Caco-2 (cell line): ENCODE data around the gene NDRG3. TPM values are rescaled to one million over a fixed set of nuclear protein-coding genes. Genes with fewer than 3 reads are reported as not detected.

Source experiments
- BruUV-seq: library from RNA; stranded (reverse); fragments of 400-500 nt; replicated peaks from 2 replicates; lab custom pipeline; 2021; lab: Mats Ljungman, UMichigan
- CTCF ChIA-PET: fragments of 300-600 bp; sonication (Branson Sonifier 250); formaldehyde crosslinking; loops from one replicate; lab custom pipeline; 2022; ENCODE audit warnings: antibody characterized with exemption; lab: Charles Lee
- POLR2A ChIA-PET: fragments of 300-600 bp; sonication (Branson Sonifier 250); formaldehyde crosslinking; loops from one replicate; lab custom pipeline; 2022; ENCODE audit warnings: antibody characterized with exemption; lab: Charles Lee
- DNase-seq, 2 experiments: peaks; one replicate each; pipeline versions ENCODE4 v3.0.0 to v3.0.0-alpha.2; 2020 to 2022
- H3K27me3 ChIP-seq: replicated peaks from 2 replicates; pipeline ENCODE4 v1.6.0; 2011; ENCODE audit warnings: low read length; ENCODE audit not compliant: control insufficient read depth, insufficient read depth
- H3K36me3 ChIP-seq: 2 replicates; pipeline ENCODE4 v1.5.1; 2011; ENCODE audit warnings: low read length; ENCODE audit not compliant: control insufficient read depth, insufficient read depth
- H3K4me1 ChIP-seq: fragments of 250-450 bp; sonication (Bioruptor Pico); 2 replicates; pipeline ENCODE4 v1.5.1; 2020; ENCODE audit warnings: mild to moderate bottlenecking
- H3K4me3 ChIP-seq: 2 replicates; pipeline ENCODE4 v1.5.1; 2011; ENCODE audit warnings: low read depth, mild to moderate bottlenecking, control low read depth, low read length
- H3K9me3 ChIP-seq: fragments of 250-450 bp; sonication (Bioruptor Pico); 2 replicates; pipeline ENCODE4 v1.5.1; 2020; ENCODE audit warnings: mild to moderate bottlenecking, moderate library complexity
- H3K27ac Mint-ChIP-seq: one replicate; pipeline ENCODE4 v1.8.0; 2022; ENCODE audit warnings: mixed read lengths; ENCODE audit not compliant: unreplicated experiment
- H3K27me3 Mint-ChIP-seq: one replicate; pipeline ENCODE4 v1.8.0; 2022; ENCODE audit warnings: mixed read lengths; ENCODE audit not compliant: insufficient read depth, unreplicated experiment
- H3K36me3 Mint-ChIP-seq: one replicate; pipeline ENCODE4 v1.8.0; 2022; ENCODE audit warnings: mild to moderate bottlenecking, mixed read lengths; ENCODE audit not compliant: insufficient read depth, unreplicated experiment
- H3K4me1 Mint-ChIP-seq: one replicate; pipeline ENCODE4 v1.8.0; 2022; ENCODE audit warnings: low read depth, mixed read lengths; ENCODE audit not compliant: unreplicated experiment
- H3K4me3 Mint-ChIP-seq: one replicate; pipeline ENCODE4 v1.8.0; 2022; ENCODE audit warnings: mild to moderate bottlenecking, moderate library complexity, mixed read lengths; ENCODE audit not compliant: unreplicated experiment
- H3K9me3 Mint-ChIP-seq: one replicate; pipeline ENCODE4 v1.8.0; 2022; ENCODE audit warnings: mixed read lengths; ENCODE audit not compliant: unreplicated experiment
- intact Hi-C: fragments of 100-400 bp; cut with micrococcal nuclease; formaldehyde crosslinking; loops from one replicate; pipeline ENCODE4 v1.10.0; 2022; ENCODE audit not compliant: unreplicated experiment
- total RNA-seq: library from RNA; stranded (reverse); gene quantifications from 2 replicates; pipeline ENCODE4 v1.2.3, GENCODE V29; 2022
- TF ChIP-seq, protein P1 (sequence below), 2 experiments: fragments of 200-600 bp in 1 of 2; IDR thresholded peaks; 1 replicate in 1 of 2; 2 replicates in 1 of 2; pipeline versions ENCODE4 v1.5.1 to v1.8.0; 2011 to 2022; ENCODE audit warnings: antibody characterized with exemption in 1 of 2, control low read depth in 1 of 2, inconsistent platforms in 1 of 2, low read depth in 1 of 2, low read length in 1 of 2, mild to moderate bottlenecking in 1 of 2, moderate library complexity in 1 of 2; ENCODE audit not compliant: insufficient read depth in 1 of 2, severe bottlenecking in 1 of 2, unreplicated experiment in 1 of 2

NDRG3 gene
- total RNA-seq, 1 experiment from 2014 or later: 41.5 TPM

DNA sequence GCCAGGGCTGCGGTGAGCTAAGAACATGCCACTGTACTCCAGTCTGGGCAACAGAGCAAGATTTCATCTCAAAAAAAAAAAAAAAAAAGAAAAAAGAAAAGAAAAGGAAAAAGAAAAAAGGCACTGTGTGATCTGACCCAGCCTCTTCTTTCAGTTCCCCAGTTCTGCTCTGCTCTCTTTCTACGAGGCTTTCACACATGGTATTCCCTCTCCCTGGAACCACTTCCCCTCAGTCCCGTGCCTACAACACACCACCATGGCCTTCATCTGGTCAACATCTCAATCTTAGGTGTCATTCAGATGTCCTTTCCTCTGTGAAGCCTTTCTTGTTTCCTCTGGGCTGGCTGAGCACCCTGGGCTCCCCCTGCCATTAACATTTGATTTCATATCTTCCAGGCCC is 29.9 kb upstream of the NDRG3 start:
- TF ChIP-seq, protein P1, sequence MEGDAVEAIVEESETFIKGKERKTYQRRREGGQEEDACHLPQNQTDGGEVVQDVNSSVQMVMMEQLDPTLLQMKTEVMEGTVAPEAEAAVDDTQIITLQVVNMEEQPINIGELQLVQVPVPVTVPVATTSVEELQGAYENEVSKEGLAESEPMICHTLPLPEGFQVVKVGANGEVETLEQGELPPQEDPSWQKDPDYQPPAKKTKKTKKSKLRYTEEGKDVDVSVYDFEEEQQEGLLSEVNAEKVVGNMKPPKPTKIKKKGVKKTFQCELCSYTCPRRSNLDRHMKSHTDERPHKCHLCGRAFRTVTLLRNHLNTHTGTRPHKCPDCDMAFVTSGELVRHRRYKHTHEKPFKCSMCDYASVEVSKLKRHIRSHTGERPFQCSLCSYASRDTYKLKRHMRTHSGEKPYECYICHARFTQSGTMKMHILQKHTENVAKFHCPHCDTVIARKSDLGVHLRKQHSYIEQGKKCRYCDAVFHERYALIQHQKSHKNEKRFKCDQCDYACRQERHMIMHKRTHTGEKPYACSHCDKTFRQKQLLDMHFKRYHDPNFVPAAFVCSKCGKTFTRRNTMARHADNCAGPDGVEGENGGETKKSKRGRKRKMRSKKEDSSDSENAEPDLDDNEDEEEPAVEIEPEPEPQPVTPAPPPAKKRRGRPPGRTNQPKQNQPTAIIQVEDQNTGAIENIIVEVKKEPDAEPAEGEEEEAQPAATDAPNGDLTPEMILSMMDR (IDR thresholded peaks at IDR 0.05; ENCODE audit: insufficient read depth in 1 of 2, low read depth in 1 of 2, low read length in 1 of 2, severe bottlenecking in 1 of 2, unreplicated experiment in 1 of 2): no peak
- BruUV-seq: no TSS peak
- peaks cover 13% of the 10 kb centered on the region for H3K36me3 Mint-ChIP-seq
- ChIA-PET CTCF (no interaction called here), POLR2A (no interaction called here)
- Histone ChIP-seq H3K36me3 (peaks cover 1% of the 10 kb centered on the region), H3K27me3 (no peaks in the 10 kb centered on the region), H3K4me3 (no peak overlapping the region), H3K9me3 (no peaks in the 10 kb centered on the region), H3K4me1 (peaks cover 10% of the 10 kb centered on the region)
- intact Hi-C loops: no loop called here
- H3K27ac Mint-ChIP-seq: peak overlapping the region; percentile 11
- peak overlapping the region; percentile 11 for H3K4me3 Mint-ChIP-seq
- peaks cover 15% of the 10 kb centered on the region for H3K4me1 Mint-ChIP-seq
- H3K27me3 Mint-ChIP-seq: no peaks in the 10 kb centered on the region
- no peak for DNase-seq
- H3K9me3 Mint-ChIP-seq: no peaks in the 10 kb centered on the region

DNA sequence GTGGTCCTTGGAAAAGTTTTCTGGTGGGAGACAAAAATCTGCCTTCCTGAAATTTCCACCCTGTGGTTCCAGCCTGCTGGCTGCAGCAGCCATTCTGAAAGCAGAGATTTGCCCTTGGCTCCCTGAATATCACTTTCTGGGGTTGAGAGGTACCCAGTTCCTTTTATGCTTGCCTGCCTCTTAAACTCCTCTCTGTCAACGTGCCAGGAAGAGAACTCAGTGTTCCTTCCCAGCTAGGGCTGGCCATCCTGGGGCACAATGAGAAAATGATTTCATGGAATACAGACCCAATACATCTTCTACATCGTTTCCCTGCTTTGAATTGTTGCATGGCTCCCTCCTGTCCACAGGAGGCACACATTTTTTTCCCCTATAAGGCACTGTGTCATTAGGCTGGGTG is 29.3 kb upstream of the NDRG3 start:
- H3K36me3 Mint-ChIP-seq: peaks cover 18% of the 10 kb centered on the region
- intact Hi-C loops: no loop called here
- H3K9me3 Mint-ChIP-seq: no peaks in the 10 kb centered on the region
- Histone ChIP-seq H3K4me1 (peaks cover 10% of the 10 kb centered on the region), H3K27me3 (no peaks in the 10 kb centered on the region), H3K36me3 (peaks cover 4% of the 10 kb centered on the region), H3K9me3 (no peaks in the 10 kb centered on the region), H3K4me3 (no peak overlapping the region)
- CTCF ChIA-PET: interaction anchor here (0.6 to 2.0 kb wide), 3 partner anchors 17 to 228 kb away, joined by 3 to 18 read pairs (median 6); no protein-coding TSS in a partner anchor
- POLR2A ChIA-PET: no interaction called here
- H3K27ac Mint-ChIP-seq: no peak overlapping the region
- peaks cover 19% of the 10 kb centered on the region for H3K4me1 Mint-ChIP-seq
- H3K27me3 Mint-ChIP-seq: no peaks in the 10 kb centered on the region
- no peak for DNase-seq
- peak overlapping the region; percentile 80 for H3K4me3 Mint-ChIP-seq
- TF ChIP-seq, protein P1 (IDR thresholded peaks at IDR 0.05; ENCODE audit: insufficient read depth in 1 of 2, low read depth in 1 of 2, low read length in 1 of 2, severe bottlenecking in 1 of 2, unreplicated experiment in 1 of 2): no peak
- BruUV-seq: no TSS peak

GRCh38 chr20:36773597-36774390 is 27.9 kb upstream of the NDRG3 start, which contains the start of gene DSN1:
Gene DSN1 (minus strand): TSS chr20:36773763. CDS start chr20:36771458, 2,305 bp downstream.
- Mint-ChIP-seq H3K27ac (peak within 1 kb of the TSS; percentile 92), H3K4me1 (peaks cover 19% of the 10 kb centered on the region), H3K4me3 (peak within 1 kb of the TSS; percentile 80), H3K9me3 (no peaks in the 10 kb centered on the region), H3K27me3 (no peaks in the 10 kb centered on the region), H3K36me3 (peaks cover 18% of the 10 kb centered on the region)
- Histone ChIP-seq H3K36me3 (peaks cover 4% of the 10 kb centered on the region), H3K4me1 (peaks cover 10% of the 10 kb centered on the region), H3K4me3 (peak within 1 kb of the TSS; percentile 81), H3K27me3 (no peaks in the 10 kb centered on the region), H3K9me3 (no peaks in the 10 kb centered on the region)
- intact Hi-C loops: loop anchor here (1.0 kb wide), 3 partner anchors 19 to 161 kb away; partner anchors contain the start of gene NDRG3
- POLR2A ChIA-PET: interaction anchor here (0.5 to 1.6 kb wide), 21 partner anchors 9 to 1084 kb away, joined by 3 to 23 read pairs (median 4); partner anchors contain the start of genes NDRG3, RAB5IF and TGIF2
- no TSS peak for BruUV-seq
- DNase-seq: peak; percentile 100
- TF ChIP-seq, protein P1 (IDR thresholded peaks at IDR 0.05; ENCODE audit: insufficient read depth in 1 of 2, low read depth in 1 of 2, low read length in 1 of 2, severe bottlenecking in 1 of 2, unreplicated experiment in 1 of 2): no peak
- CTCF ChIA-PET: interaction anchor here (0.6 to 2.7 kb wide), 32 partner anchors 13 to 704 kb away, joined by 3 to 45 read pairs (median 5); partner anchors contain the start of genes NDRG3 and RAB5IF
